Chondrocyte (in vitro differentiated cells): Measurements from ENCODE around the gene GPC6. TPM values are rescaled to one million over a fixed set of nuclear protein-coding genes. Genes with fewer than 3 reads are reported as not detected.

Source experiments
- DNase-seq: peaks from one replicate; pipeline ENCODE4 v3.0.0; 2021; ENCODE audit warnings: mixed read lengths, low spot score
- H3K27ac Mint-ChIP-seq: one replicate; pipeline ENCODE4 v1.8.0; 2021; ENCODE audit warnings: mild to moderate bottlenecking, moderate library complexity, mixed read lengths; ENCODE audit not compliant: unreplicated experiment
- H3K27me3 Mint-ChIP-seq: 2 replicates; pipeline ENCODE4 v1.8.0; 2021; ENCODE audit warnings: low read depth, mixed read lengths
- H3K36me3 Mint-ChIP-seq: 2 replicates; pipeline ENCODE4 v1.8.0; 2021; ENCODE audit warnings: low read depth, mixed read lengths
- H3K4me1 Mint-ChIP-seq: 2 replicates; pipeline ENCODE4 v1.8.0; 2021; ENCODE audit warnings: low read depth, mild to moderate bottlenecking, mixed read lengths
- H3K4me3 Mint-ChIP-seq: one replicate; pipeline ENCODE4 v1.8.0; 2021; ENCODE audit warnings: mild to moderate bottlenecking, moderate library complexity, mixed read lengths; ENCODE audit not compliant: unreplicated experiment
- H3K9me3 Mint-ChIP-seq: 2 replicates; pipeline ENCODE4 v1.8.0; 2021; ENCODE audit warnings: low read depth, mixed read lengths
- total RNA-seq: library from RNA; stranded (reverse); gene quantifications from 3 replicates; pipeline ENCODE4 v1.2.1, GENCODE V29; 2021
- TF ChIP-seq, protein P1 (sequence below): fragments of 200-600 bp; sonication (generic); IDR thresholded peaks from 2 replicates; pipeline ENCODE4 v1.5.0; 2021; ENCODE audit warnings: antibody characterized with exemption, mild to moderate bottlenecking, moderate library complexity

Gene GPC6
- total RNA-seq, 1 donor from 2014 or later, result 76.1 TPM

DNA sequence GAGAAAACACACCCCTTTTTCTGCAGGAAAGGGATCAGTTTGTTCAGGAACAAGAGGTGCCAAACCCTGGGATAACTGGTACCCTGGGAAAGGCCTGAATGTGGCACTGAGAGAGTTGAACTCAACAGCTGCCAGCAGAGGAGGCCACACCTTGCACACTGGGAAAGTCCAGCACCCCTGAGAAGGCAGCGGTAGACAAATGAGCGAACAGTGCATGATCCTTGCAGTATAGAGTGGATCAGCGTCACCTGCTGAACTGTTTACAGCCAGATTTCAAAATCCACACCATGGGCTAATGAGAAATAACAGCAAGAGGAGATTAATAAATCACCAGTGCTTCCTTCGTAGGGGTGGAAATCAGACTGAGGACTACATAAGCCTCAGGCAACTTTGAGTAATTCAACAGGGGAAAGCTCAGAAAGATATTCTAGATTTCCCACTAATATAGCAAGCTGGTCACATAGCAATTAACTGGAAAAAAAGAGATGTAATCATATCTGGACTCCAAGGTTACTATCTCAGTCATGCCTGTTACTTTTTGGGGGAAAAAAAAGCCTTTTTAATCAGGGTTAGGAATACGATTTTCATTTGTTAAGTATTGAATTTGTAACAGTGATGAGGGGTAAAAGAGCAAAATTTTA, 1200.8 kb downstream of the GPC6 start:
- TF ChIP-seq, protein P1, sequence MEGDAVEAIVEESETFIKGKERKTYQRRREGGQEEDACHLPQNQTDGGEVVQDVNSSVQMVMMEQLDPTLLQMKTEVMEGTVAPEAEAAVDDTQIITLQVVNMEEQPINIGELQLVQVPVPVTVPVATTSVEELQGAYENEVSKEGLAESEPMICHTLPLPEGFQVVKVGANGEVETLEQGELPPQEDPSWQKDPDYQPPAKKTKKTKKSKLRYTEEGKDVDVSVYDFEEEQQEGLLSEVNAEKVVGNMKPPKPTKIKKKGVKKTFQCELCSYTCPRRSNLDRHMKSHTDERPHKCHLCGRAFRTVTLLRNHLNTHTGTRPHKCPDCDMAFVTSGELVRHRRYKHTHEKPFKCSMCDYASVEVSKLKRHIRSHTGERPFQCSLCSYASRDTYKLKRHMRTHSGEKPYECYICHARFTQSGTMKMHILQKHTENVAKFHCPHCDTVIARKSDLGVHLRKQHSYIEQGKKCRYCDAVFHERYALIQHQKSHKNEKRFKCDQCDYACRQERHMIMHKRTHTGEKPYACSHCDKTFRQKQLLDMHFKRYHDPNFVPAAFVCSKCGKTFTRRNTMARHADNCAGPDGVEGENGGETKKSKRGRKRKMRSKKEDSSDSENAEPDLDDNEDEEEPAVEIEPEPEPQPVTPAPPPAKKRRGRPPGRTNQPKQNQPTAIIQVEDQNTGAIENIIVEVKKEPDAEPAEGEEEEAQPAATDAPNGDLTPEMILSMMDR, result no peak
- Mint-ChIP-seq H3K4me1 (no peaks in the 10 kb centered on the region), H3K27me3 (peaks cover 9% of the 10 kb centered on the region), H3K36me3 (peaks cover 2% of the 10 kb centered on the region), H3K9me3 (no peaks in the 10 kb centered on the region), H3K4me3 (no peak overlapping the region), H3K27ac (no peak overlapping the region)
- DNase-seq, result no peak

DNA sequence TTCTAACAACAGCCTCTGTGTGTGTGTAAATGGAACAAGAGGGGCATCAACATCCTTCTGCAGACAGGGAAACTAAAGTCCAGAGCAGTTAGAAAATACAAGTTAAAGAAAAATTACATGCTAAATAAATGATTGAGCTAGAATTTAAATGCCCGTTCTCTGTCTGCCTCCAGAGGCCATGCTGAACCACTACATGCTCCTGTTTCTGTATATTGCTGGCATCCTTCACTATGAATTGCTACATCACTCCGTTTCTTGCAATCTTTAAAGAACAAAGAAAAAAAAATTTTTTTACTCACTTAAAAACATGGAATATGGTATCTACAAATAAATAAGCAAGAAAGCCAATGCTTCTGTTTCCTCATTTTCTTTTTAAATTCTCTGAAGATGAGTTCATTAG, 1205.0 kb downstream of the GPC6 start:
- Mint-ChIP-seq H3K4me3 (no peak overlapping the region), H3K4me1 (no peaks in the 10 kb centered on the region), H3K27ac (no peak overlapping the region), H3K36me3 (no peaks in the 10 kb centered on the region), H3K27me3 (peaks cover 7% of the 10 kb centered on the region), H3K9me3 (no peaks in the 10 kb centered on the region)
- TF ChIP-seq, protein P1, result peak; percentile 37
- no peak for DNase-seq

DNA sequence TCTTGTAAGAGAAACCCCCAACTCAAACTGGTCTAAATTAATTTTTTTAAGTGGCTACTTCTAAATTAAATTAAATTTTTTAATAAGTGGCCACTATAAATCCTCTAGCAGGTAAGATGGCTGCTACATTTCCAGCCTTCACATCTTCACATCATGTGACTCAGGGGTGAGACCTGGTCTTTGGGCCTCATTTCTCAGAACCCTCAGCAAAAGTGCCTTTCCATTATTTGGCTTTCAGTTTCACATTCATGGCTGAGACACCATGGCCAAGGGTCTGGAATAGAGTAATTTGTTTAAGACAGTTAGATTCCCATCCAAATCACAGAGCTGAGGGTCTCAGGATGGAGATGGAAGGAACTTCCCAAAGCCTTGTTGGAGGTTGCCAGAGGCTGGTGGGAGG, 1205.4 kb downstream of the GPC6 start:
- DNase-seq, result no peak
- Mint-ChIP-seq H3K4me3 (no peak overlapping the region), H3K27ac (no peak overlapping the region), H3K4me1 (no peaks in the 10 kb centered on the region), H3K27me3 (peaks cover 7% of the 10 kb centered on the region), H3K36me3 (no peaks in the 10 kb centered on the region), H3K9me3 (no peaks in the 10 kb centered on the region)
- TF ChIP-seq, protein P1, result no peak

DNA sequence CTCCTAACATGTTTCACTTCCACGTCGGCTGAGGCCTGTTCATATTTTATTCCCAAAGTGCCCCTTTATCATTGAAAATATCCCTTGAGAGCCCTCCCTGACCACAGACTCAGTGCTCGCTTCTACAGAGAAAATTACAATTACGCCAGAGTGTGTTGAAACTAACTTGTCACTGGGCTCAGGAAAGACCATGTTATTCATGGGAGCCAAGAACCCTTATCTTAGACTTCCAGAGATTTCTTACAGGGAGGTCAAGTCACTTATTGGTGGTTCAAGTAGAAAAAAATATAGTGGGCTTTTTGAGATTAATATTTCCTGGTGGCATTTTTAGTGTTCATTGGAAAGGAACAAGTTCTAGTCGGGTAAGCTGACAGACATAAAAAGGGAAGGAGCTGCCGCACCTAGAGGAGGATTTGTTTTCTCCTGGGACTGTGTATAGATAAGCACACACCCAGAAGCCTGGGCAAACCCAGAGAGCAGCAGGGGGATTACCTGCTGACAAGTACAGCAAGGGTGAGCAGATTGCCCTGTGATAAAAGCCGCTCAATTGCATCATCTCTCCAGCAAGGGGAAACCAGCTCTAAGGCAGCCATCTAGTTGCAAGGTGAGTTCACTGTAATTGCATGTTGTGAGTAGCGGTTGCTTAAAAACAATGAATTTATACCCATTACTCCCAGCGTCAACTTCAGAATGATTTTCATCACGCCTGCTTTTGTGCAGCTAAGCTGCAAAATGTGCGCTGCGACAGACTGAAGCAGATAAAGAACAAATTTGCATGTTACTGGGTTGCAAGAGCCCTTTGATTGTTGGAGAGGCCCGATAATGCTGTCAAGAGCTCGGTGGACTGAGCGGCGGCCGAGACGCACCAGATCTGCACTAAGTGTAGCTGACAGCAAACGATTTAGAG, 1206.7 kb downstream of the GPC6 start:
- TF ChIP-seq, protein P1, result no peak
- no peak for DNase-seq
- Mint-ChIP-seq H3K4me3 (no peak overlapping the region), H3K27ac (no peak overlapping the region), H3K9me3 (no peaks in the 10 kb centered on the region), H3K4me1 (no peaks in the 10 kb centered on the region), H3K36me3 (no peaks in the 10 kb centered on the region), H3K27me3 (peaks cover 12% of the 10 kb centered on the region)

DNA sequence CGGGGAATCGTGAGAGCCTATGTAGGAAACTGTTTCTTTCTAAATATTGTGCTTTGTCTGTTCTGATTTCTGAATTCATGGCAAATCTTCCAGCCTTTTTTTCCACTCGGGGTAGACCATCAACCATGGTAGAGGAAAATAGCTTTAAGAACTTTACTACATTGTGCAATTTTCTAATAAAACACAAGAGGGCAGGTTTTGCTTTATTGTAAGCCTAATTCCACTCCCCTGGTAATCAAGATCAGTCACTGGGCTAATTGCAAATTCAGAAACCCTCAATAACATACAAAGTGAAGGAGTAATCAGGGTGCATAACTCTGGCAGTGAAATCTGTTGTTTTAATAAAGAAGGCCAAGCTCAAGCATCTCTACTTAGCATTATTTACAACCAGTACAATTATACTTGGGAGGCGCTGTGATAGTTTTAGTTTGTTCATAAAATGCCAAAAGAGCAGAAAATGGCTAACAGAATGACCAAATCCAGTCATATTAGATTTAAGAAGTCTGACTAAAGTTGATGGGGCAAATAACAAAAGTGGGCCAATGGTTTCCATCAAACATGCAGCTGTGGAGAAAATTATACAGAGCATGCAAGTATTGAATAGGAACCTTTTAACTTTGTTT, 1209.1 kb downstream of the GPC6 start:
- no peak for DNase-seq
- Mint-ChIP-seq H3K27ac (no peak overlapping the region), H3K9me3 (no peaks in the 10 kb centered on the region), H3K27me3 (peaks cover 26% of the 10 kb centered on the region), H3K4me3 (no peak overlapping the region), H3K36me3 (no peaks in the 10 kb centered on the region), H3K4me1 (no peaks in the 10 kb centered on the region)
- TF ChIP-seq, protein P1, result peak; percentile 91
